D721Med (cell line): ENCODE results near the gene ABI3BP.

ENCODE experiments used
- DNase-seq: peaks from one replicate; pipeline ENCODE4 v3.0.0; 2011; ENCODE audit warnings: low spot score; ENCODE audit not compliant: insufficient read length
- FAIRE-seq: peaks from 2 replicates; lab custom pipeline; 2011; peaks lifted over from hg19 to GRCh38; lab: Jason Lieb, UNC
- CTCF ChIP-seq: IDR thresholded peaks from 2 replicates; pipeline ENCODE4 v1.5.1; 2012; ENCODE audit warnings: mild to moderate bottlenecking, control low read depth; ENCODE audit not compliant: insufficient read depth; ENCODE audit errors: missing control alignments

Gene ABI3BP

DNA sequence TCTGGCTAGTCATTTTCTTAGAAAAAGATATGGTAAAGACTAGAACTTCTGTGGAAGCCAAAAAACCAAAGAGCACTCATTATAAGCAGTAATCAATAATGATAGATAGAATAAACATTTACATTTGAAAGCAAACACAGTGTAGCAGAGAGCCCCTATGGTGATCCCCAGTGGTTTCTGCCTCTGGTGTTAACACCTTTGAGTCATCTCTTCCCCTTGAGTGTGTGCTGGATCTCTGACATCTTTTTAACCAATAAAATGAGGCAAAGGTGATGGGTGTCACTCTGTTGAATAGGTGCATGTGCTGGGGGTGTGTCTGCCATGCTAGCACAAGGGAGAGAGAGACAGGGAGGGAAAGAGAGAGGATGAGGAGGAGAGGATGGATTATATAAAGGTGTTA is 162.3 kb downstream of the ABI3BP start:
- FAIRE-seq = no peak
- no peak for TF ChIP-seq CTCF
- DNase-seq = no peak

- FAIRE-seq (no peak), DNase-seq (no peak)
- no peak for TF ChIP-seq CTCF
Measured at GRCh38 chr3:100825574-100825973, 167.6 kb downstream of the ABI3BP start.

DNA sequence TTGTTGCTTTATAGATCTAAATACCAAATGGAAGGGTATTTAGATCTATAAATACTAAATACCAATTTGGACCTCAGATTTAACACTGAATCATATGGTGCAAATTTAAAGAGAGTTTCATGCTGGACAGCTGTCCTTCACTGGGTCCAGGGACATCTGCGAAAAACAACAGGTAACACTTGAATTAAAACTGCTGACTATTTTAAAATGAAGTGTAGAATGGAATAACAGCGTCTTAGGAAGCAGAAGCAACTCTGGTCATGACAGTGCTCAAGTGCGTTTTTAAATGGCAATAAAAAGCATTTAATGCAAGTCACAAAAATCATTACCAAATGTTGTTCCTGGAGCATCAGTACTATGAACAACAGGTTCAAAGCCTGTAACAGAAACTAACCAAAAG is 177.6 kb downstream of the ABI3BP start:
- no peak for FAIRE-seq
- DNase-seq = no peak
- TF ChIP-seq CTCF = no peak

DNA sequence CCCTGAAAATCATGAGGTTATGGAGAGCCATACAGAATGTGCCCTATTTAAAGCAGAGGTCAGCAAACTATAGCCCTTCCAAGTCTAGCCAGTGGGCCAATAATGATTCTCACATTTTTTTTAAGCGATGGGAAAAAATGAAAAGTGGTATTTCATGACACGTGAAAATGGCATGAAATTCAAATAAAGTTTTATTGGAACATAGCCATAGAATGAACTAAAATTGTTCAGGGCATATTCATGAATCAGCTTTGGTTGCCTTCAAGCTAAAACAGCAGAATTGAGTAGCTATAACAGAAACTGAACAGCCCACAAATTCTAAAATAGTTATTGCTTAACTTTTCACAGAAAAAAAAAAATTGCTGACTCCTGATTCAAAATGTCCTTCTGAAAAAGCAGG is 179.4 kb downstream of the ABI3BP start:
- FAIRE-seq = no peak
- TF ChIP-seq CTCF = no peak
- DNase-seq = no peak

DNA sequence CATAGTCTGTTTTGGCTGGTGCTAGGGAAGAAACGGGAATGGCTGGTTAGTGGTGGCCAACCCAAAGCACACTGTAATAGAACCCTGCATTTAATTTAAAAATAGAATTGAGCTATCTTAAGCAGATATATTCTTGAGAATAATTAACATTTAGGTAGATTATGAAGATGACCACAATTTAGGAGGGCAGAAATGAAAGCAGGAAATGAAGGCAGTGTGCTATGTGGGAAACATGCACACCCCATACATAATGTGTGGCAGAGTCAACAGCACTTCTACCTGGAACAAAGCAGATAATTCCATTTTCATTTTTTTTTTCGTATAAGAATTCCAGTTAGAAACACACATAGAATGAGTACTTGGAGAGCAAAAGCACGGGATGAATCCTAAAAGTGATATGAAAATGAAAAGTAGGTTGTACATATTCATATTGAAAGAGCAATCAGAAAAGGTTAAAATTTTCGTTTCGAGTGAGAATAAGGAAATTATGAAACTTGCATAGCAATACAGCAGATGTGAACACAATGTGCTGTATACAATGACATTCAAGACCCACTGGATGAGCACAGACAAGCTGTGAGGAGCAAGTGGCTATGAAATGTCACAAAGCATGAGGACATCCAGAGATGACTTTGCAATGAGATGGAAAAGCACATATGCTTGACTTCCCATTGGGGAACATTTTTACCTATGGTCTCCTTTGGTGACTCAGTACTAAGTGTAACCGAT is 181.3 kb downstream of the ABI3BP start:
- no peak for FAIRE-seq
- no peak for DNase-seq
- TF ChIP-seq CTCF = no peak

GRCh38 chr3:100810671-100811070 is 182.6 kb downstream of the ABI3BP start:
- DNase-seq (no peak), FAIRE-seq (no peak)
- no peak for TF ChIP-seq CTCF

GRCh38 chr3:100804631-100805030 is 188.6 kb downstream of the ABI3BP start:
- DNase-seq (no peak), FAIRE-seq (no peak)
- no peak for TF ChIP-seq CTCF
